B cell (primary cell): ENCODE results near the gene HMG20B.

Source experiments
- EZH2 ChIP-seq: IDR thresholded peaks from 2 replicates; pipeline ENCODE4 v1.6.1; 2012; ENCODE audit warnings: borderline replicate concordance, low read depth, mild to moderate bottlenecking, moderate library complexity, low read length; ENCODE audit not compliant: insufficient read depth, poor library complexity, severe bottlenecking
- TF ChIP-seq, protein P1 (sequence below): fragments of 200-600 bp; IDR thresholded peaks from one replicate; pipeline ENCODE4 v1.8.0; 2022; ENCODE audit warnings: antibody characterized with exemption, mild to moderate bottlenecking

DNA sequence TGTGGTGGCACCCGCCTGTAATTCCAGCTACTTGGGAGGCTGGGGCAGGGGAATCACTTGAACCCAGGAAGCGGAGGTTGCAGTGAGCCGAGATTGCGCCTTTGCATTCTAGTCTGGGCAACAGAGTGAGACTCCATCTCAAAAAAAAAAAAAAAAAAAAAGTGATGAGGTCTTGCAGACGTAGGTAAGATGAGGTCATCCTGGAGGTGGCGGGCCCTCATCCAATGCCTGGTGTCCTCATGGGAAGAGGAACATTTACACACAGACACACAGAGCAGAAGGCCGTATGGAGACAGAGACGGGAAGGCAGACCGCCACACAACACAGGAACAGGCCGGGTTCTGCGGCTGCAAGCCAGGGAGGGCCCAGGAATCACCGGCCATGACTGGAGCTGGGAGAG, 49.5 kb downstream of the HMG20B start:
- TF ChIP-seq, protein P1, sequence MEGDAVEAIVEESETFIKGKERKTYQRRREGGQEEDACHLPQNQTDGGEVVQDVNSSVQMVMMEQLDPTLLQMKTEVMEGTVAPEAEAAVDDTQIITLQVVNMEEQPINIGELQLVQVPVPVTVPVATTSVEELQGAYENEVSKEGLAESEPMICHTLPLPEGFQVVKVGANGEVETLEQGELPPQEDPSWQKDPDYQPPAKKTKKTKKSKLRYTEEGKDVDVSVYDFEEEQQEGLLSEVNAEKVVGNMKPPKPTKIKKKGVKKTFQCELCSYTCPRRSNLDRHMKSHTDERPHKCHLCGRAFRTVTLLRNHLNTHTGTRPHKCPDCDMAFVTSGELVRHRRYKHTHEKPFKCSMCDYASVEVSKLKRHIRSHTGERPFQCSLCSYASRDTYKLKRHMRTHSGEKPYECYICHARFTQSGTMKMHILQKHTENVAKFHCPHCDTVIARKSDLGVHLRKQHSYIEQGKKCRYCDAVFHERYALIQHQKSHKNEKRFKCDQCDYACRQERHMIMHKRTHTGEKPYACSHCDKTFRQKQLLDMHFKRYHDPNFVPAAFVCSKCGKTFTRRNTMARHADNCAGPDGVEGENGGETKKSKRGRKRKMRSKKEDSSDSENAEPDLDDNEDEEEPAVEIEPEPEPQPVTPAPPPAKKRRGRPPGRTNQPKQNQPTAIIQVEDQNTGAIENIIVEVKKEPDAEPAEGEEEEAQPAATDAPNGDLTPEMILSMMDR = no peak
- TF ChIP-seq EZH2 = no peak
